GM10266 (cell line): ENCODE data around the gene TEAD1.

Source experiments
- DNase-seq: peaks from one replicate; pipeline ENCODE4 v3.0.0; 2012; ENCODE audit errors: extremely low spot score
- CTCF ChIP-seq: IDR thresholded peaks from 2 replicates; pipeline ENCODE4 v1.5.1; 2012; ENCODE audit warnings: mild to moderate bottlenecking, low read depth; ENCODE audit not compliant: control insufficient read depth, insufficient read depth; ENCODE audit errors: missing control alignments

TEAD1 gene

GRCh38 chr11:12968101-12968500, 293.9 kb downstream of the TEAD1 start:
- no peak for DNase-seq
- TF ChIP-seq CTCF: no peak

- DNase-seq: no peak
- no peak for TF ChIP-seq CTCF
Observed at GRCh38 chr11:12968826-12969225, 294.6 kb downstream of the TEAD1 start.

DNA sequence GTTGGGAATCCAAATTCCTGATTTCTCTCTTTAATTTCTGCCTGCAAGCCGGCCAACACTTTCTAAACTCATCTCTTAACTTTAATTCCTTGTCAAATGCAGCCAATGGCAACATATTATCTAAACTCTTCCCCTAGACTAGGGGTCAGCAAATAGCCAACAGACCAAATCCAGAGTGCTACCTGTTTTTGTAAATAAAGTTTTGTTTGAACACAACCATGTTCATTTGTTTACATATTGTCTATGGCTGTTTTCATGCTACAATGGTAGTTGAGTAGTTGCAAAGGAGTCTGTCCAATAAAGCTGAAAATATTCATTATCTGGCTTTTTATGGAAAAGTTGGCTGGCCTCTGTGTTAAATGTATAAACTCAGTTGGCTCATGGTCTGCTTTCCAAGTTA, 297.7 kb downstream of the TEAD1 start:
- no peak for DNase-seq
- TF ChIP-seq CTCF: no peak

- DNase-seq: no peak
- TF ChIP-seq CTCF: no peak
Observed at GRCh38 chr11:12973528-12974181, 299.4 kb downstream of the TEAD1 start.

DNA sequence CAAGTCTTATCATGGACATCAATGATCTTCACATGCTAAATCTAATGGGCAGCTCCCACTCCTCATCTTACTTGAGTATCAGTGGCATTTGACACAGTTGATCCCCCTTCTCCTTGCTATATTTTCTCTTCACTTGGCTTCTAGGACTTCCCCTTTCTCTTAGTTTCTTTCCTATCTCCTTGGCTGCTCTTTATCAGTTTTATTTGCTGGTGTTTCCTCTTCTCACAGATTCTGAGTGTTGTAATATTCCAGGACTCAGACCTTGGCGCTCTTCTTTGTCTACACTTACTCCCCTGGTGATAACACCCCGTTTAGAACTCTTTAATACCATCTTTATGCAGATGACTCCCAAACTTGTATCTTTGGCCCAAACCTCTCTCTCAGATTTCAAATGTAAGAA, 301.0 kb downstream of the TEAD1 start:
- no peak for DNase-seq
- TF ChIP-seq CTCF: no peak

- no peak for TF ChIP-seq CTCF
- no peak for DNase-seq
Observed at GRCh38 chr11:12979928-12980689, 305.9 kb downstream of the TEAD1 start.
